CD14-positive monocyte (primary cell): ENCODE measurements around the gene RARRES2. TPM values are rescaled to one million over a fixed set of nuclear protein-coding genes. Genes with fewer than 3 reads are reported as not detected.

Experiments
- DNase-seq, 3 donors: peaks; one replicate each; pipeline ENCODE4 v3.0.0-alpha.2; 2011 to 2022
- H2AFZ ChIP-seq: 2 replicates; pipeline ENCODE4 v1.6.0; 2012; ENCODE audit warnings: mild to moderate bottlenecking, low read depth, low read length, inconsistent platforms; ENCODE audit not compliant: insufficient read depth, poor library complexity, severe bottlenecking
- H3K27ac ChIP-seq, 2 donors: 1 replicate in 1 of 2; 2 replicates in 1 of 2; pipeline ENCODE4 v1.5.1; 2012 to 2013; ENCODE audit warnings: low read length in 2 of 2, control low read depth in 1 of 2, inconsistent platforms in 1 of 2, low read depth in 1 of 2, mild to moderate bottlenecking in 1 of 2
- H3K27me3 ChIP-seq, 2 donors: one replicate each; pipeline versions ENCODE4 v1.6.0 to v1.6.1; 2011 to 2013; ENCODE audit warnings: low read length in 2 of 2; ENCODE audit not compliant: control insufficient read depth in 2 of 2, insufficient read depth in 2 of 2
- H3K36me3 ChIP-seq, 2 donors: replicated peaks in 1 of 2; 1 replicate in 1 of 2; 2 replicates in 1 of 2; pipeline versions ENCODE4 v1.5.1 to v1.6.1; 2012 to 2013; ENCODE audit warnings: low read length in 2 of 2, control low read depth in 1 of 2, inconsistent platforms in 1 of 2, mild to moderate bottlenecking in 1 of 2; ENCODE audit not compliant: insufficient read depth in 2 of 2, control insufficient read depth in 1 of 2
- H3K4me1 ChIP-seq, 2 donors: 1 replicate in 1 of 2; 2 replicates in 1 of 2; pipeline versions ENCODE4 v1.5.1 to v1.6.1; 2012 to 2013; ENCODE audit warnings: low read length in 2 of 2, control low read depth in 1 of 2, inconsistent platforms in 1 of 2, mild to moderate bottlenecking in 1 of 2, moderate library complexity in 1 of 2; ENCODE audit not compliant: insufficient read depth in 2 of 2, control insufficient read depth in 1 of 2
- H3K4me2 ChIP-seq: replicated peaks from 2 replicates; pipeline ENCODE3; 2012; ENCODE audit warnings: low read length, moderate library complexity, mild to moderate bottlenecking; ENCODE audit not compliant: poor library complexity, severe bottlenecking; ENCODE audit errors: extremely low read depth
- H3K4me3 ChIP-seq, 3 experiments: fragments of 200-600 bp in 1 of 3; sonication (generic) in 1 of 3; replicated peaks in 1 of 3; 1 replicate in 2 of 3; 2 replicates in 1 of 3; pipeline ENCODE4 v1.5.1; 2011 to 2013; ENCODE audit warnings: low read length in 3 of 3, mild to moderate bottlenecking in 3 of 3, control low read depth in 2 of 3, low read depth in 2 of 3, inconsistent platforms in 1 of 3, moderate library complexity in 1 of 3
- H3K79me2 ChIP-seq: 2 replicates; pipeline ENCODE4 v1.6.0; 2012; ENCODE audit warnings: mild to moderate bottlenecking, control low read depth, inconsistent platforms, low read length, moderate library complexity; ENCODE audit not compliant: insufficient read depth
- H3K9ac ChIP-seq: 2 replicates; pipeline ENCODE4 v1.6.0; 2017; ENCODE audit warnings: low read length, mild to moderate bottlenecking; ENCODE audit not compliant: insufficient read depth, poor library complexity, severe bottlenecking
- H3K9me3 ChIP-seq, 2 donors: replicated peaks in 1 of 2; 1 replicate in 1 of 2; 2 replicates in 1 of 2; pipeline versions ENCODE4 v1.5.1 to v1.6.1; 2012 to 2013; ENCODE audit warnings: low read length in 2 of 2, control low read depth in 1 of 2; ENCODE audit not compliant: control insufficient read depth in 1 of 2, insufficient read depth in 1 of 2
- H4K20me1 ChIP-seq: 2 replicates; pipeline ENCODE4 v1.6.0; 2012; ENCODE audit warnings: mild to moderate bottlenecking, low read length, control low read depth, moderate library complexity; ENCODE audit not compliant: insufficient read depth
- H3K27ac Mint-ChIP-seq, 7 donors: one replicate each; pipeline ENCODE4 v1.8.0; 2020; ENCODE audit warnings: mild to moderate bottlenecking in 7 of 7, mixed read lengths in 7 of 7, moderate library complexity in 6 of 7, inconsistent platforms in 2 of 7
- H3K27me3 Mint-ChIP-seq, 3 donors: one replicate each; pipeline ENCODE4 v1.8.0; 2021 to 2022; ENCODE audit warnings: low read depth in 3 of 3, mild to moderate bottlenecking in 3 of 3, mixed read lengths in 3 of 3, moderate library complexity in 3 of 3, inconsistent platforms in 1 of 3
- H3K36me3 Mint-ChIP-seq, 2 donors: one replicate each; pipeline ENCODE4 v1.8.0; 2020; ENCODE audit warnings: mixed read lengths in 2 of 2, inconsistent platforms in 1 of 2, mild to moderate bottlenecking in 1 of 2
- H3K4me1 Mint-ChIP-seq: one replicate; pipeline ENCODE4 v1.8.0; 2020; ENCODE audit warnings: mild to moderate bottlenecking, mixed read lengths
- H3K4me3 Mint-ChIP-seq, 2 donors: one replicate each; pipeline ENCODE4 v1.8.0; 2020; ENCODE audit warnings: mild to moderate bottlenecking in 2 of 2, mixed read lengths in 2 of 2, moderate library complexity in 1 of 2
- H3K9me3 Mint-ChIP-seq, 7 donors: one replicate each; pipeline ENCODE4 v1.8.0; 2020 to 2022; ENCODE audit warnings: mixed read lengths in 7 of 7, mild to moderate bottlenecking in 6 of 7, moderate library complexity in 6 of 7, inconsistent platforms in 2 of 7
- WGBS: methylation state at CpG from one replicate; pipeline ENCODE4 v1.1.5; 2013; ENCODE audit warnings: missing lambda C conversion rate; ENCODE audit not compliant: insufficient coverage; 5-methylcytosine and 5-hydroxymethylcytosine counted together
- intact Hi-C, 2 donors: fragments of 100-400 bp; cut with micrococcal nuclease; formaldehyde crosslinking; loops; one replicate each; pipeline versions ENCODE4 v1.15.0 to v1.15.1; 2023
- polyA plus RNA-seq, 3 donors: library from polyadenylated mRNA; depleted of rRNA in 1 of 3; unstranded in 2 of 3; stranded (reverse) in 1 of 3; fragments of 300-500 nt in 2 of 3; fragments of >200 nt in 1 of 3; fragmentation: Illumina TruSeq in 2 of 3; gene quantifications; 1 replicate in 2 of 3; 2 replicates in 1 of 3; pipeline ENCODE4 v1.2.3, GENCODE V29; 2012 to 2021
- TF ChIP-seq, protein P1 (sequence below): fragments of 200-600 bp; IDR thresholded peaks from one replicate; pipeline ENCODE4 v1.8.0; 2022; ENCODE audit warnings: antibody characterized with exemption, mild to moderate bottlenecking

The RARRES2 gene
- polyA plus RNA-seq, 3 donors, result not detected

DNA sequence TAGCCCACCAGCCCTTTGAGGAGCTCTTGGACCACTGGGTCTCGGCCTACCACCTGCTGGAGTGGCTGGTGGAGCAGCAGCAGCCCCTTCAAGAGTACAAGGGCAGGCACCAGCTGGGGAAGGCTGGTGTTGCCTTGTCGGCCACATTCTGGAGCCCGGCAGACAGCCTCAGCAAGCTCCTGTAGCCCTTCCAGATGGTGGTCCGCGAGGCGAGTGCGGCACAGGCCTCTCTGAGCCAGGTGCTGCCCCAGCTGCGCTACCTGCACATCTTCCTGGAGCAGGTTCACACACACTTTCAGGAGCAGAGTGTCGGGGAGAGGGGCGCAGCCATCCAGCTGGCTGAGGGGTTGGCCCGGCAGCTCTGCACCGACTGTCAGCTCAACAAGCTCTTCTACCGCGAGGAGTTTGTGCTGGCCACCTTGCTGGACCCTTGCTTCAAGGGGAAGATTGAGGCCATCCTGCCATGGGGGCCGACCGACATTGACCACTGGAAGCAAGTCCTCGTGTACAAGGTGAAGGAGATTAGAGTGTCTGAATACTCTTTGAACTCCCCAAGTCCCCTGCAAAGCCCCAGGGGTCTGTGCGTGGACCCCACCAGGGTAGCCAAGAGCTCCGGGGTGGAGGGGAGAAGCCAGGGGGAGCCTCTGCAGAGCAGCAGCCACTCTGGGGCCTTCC is 11.1 kb downstream of the RARRES2 start:
- Histone ChIP-seq H3K4me3 (no peak overlapping the region), H3K4me2 (no peak overlapping the region), H3K4me1 (peaks cover 7 to 8% of the 10 kb centered on the region in 2 donors), H3K27ac (no peak overlapping the region), H3K9me3 (no peaks in the 10 kb centered on the region), H4K20me1 (no peaks in the 10 kb centered on the region), H2AFZ (no peak overlapping the region), H3K27me3 (no peaks in the 10 kb centered on the region), H3K9ac (no peak overlapping the region), H3K79me2 (no peaks in the 10 kb centered on the region), H3K36me3 (peaks cover 21 to 43% of the 10 kb centered on the region in 2 donors)
- TF ChIP-seq, protein P1, sequence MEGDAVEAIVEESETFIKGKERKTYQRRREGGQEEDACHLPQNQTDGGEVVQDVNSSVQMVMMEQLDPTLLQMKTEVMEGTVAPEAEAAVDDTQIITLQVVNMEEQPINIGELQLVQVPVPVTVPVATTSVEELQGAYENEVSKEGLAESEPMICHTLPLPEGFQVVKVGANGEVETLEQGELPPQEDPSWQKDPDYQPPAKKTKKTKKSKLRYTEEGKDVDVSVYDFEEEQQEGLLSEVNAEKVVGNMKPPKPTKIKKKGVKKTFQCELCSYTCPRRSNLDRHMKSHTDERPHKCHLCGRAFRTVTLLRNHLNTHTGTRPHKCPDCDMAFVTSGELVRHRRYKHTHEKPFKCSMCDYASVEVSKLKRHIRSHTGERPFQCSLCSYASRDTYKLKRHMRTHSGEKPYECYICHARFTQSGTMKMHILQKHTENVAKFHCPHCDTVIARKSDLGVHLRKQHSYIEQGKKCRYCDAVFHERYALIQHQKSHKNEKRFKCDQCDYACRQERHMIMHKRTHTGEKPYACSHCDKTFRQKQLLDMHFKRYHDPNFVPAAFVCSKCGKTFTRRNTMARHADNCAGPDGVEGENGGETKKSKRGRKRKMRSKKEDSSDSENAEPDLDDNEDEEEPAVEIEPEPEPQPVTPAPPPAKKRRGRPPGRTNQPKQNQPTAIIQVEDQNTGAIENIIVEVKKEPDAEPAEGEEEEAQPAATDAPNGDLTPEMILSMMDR, result no peak
- peaks cover 10% of the 10 kb centered on the region for H3K4me1 Mint-ChIP-seq
- no peak for DNase-seq
- intact Hi-C loops, result no loop called here
- peaks cover 43 to 53% of the 10 kb centered on the region in 2 donors for H3K36me3 Mint-ChIP-seq
- WGBS, result 98% methylated on average over 15 of the region's 19 CpGs
- no peak overlapping the region for H3K27ac Mint-ChIP-seq
- H3K27me3 Mint-ChIP-seq, result no peaks in the 10 kb centered on the region
- H3K9me3 Mint-ChIP-seq, result no peaks in the 10 kb centered on the region
- H3K4me3 Mint-ChIP-seq, result no peak overlapping the region

DNA sequence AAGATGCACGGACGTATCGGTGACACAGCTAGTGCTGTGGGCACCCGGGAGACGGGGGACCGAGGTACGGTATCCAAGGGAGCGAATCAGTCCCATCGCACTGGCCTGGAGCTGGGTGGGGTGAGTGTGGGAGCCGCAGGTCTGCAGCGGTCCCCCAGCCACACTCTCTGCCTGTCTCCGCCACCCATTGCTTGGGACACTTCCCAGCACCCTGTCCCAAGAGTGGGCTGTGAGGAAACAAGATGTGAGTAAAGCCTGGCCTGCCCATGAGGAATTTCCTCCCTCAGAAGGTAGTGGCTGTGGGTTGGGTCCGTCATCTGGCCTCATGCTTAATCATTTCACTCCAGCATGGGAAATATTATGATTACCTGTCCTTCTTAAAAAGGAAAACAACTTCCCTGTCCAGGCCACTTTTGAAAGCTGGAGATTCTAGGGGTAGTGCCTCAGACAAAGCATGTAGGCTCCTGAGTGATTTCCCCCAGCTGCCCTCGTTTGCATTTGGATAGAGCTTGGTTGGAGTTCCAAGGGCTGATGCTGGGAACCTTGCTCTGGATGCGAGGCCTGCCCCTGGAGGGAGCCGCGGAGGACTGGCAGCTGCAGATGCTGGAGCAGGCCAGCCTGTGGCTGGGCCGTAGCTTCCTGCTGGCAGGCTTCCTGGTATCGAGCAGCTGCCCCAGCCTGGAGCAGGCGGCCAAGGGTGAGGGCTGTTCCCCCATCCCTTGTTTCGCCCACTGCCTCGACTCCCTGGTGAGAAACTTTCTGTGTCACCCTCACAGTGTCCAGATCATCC is 11.9 kb downstream of the RARRES2 start:
- H3K4me1 Mint-ChIP-seq, result peaks cover 18% of the 10 kb centered on the region
- Histone ChIP-seq H3K4me1 (peaks cover 16% of the 10 kb centered on the region in 2 donors), H2AFZ (no peak overlapping the region), H3K36me3 (peaks cover 21 to 43% of the 10 kb centered on the region in 2 donors), H3K9me3 (no peaks in the 10 kb centered on the region), H3K4me3 (no peak overlapping the region), H3K4me2 (no peak overlapping the region), H3K27me3 (no peaks in the 10 kb centered on the region), H3K9ac (no peak overlapping the region), H3K79me2 (no peaks in the 10 kb centered on the region), H3K27ac (no peak overlapping the region), H4K20me1 (no peaks in the 10 kb centered on the region)
- no peak overlapping the region for H3K4me3 Mint-ChIP-seq
- H3K27me3 Mint-ChIP-seq, result no peaks in the 10 kb centered on the region
- no peak overlapping the region for H3K27ac Mint-ChIP-seq
- intact Hi-C loops, result no loop called here
- DNase-seq, result no peak
- H3K9me3 Mint-ChIP-seq, result no peaks in the 10 kb centered on the region
- TF ChIP-seq, protein P1, result no peak
- H3K36me3 Mint-ChIP-seq, result peaks cover 43 to 53% of the 10 kb centered on the region in 2 donors
- 95% methylated on average over 19 of the region's 22 CpGs for WGBS
